GM23248 (cell line): ENCODE results near the gene CYP26B1.

ENCODE experiments used
- EZH2 ChIP-seq: fragments of 200-600 bp; sonication (generic); IDR thresholded peaks from 2 replicates; pipeline ENCODE4 v1.6.1; 2018; ENCODE audit warnings: antibody characterized with exemption, mild to moderate bottlenecking; ENCODE audit not compliant: insufficient read depth, poor library complexity, severe bottlenecking
- EZH2phosphoT487 ChIP-seq: fragments of 200-600 bp; sonication (generic); IDR thresholded peaks from 2 replicates; pipeline ENCODE4 v1.6.1; 2018; ENCODE audit warnings: antibody characterized with exemption, moderate library complexity, mild to moderate bottlenecking, low read depth; ENCODE audit not compliant: insufficient read depth

DNA sequence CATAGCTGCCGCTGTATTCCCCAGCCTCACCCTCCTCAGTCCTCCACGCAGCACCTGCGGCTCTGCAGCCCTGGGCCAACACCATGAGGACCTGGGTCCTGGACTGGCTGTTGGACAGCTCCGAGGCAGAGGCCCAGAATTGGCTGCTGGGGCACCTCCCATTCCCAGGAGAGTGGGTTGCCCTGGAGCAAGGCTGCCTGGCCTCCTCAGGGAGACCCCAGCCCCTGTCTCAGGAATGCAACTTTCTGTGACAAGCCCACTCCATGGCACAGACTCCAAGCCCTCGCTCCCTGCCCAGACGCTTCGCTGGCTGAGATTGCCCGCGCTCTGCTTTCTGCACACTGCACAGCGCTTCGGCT, 33.0 kb downstream of the CYP26B1 start:
- no peak for TF ChIP-seq EZH2
- no peak for TF ChIP-seq EZH2phosphoT487
